Cardiac fibroblast (primary cell): ENCODE results near the gene KCNQ1.

ENCODE experiments used
- DNase-seq, 2 donors: peaks; one replicate each; pipeline versions ENCODE4 v3.0.0 to v3.0.0-alpha.2; 2010; ENCODE audit warnings: low read depth in 2 of 2
- H3K4me3 ChIP-seq, 2 donors: replicated peaks in 1 of 2; 1 replicate in 1 of 2; 2 replicates in 1 of 2; pipeline ENCODE4 v1.5.1; 2011; ENCODE audit warnings: low read depth in 2 of 2, low read length in 2 of 2, mild to moderate bottlenecking in 2 of 2, moderate library complexity in 1 of 2
- TF ChIP-seq, protein P1 (sequence below): IDR thresholded peaks from one replicate; pipeline ENCODE4 v1.5.1; 2011; ENCODE audit warnings: low read depth, mild to moderate bottlenecking, low read length, inconsistent platforms

The KCNQ1 gene

DNA sequence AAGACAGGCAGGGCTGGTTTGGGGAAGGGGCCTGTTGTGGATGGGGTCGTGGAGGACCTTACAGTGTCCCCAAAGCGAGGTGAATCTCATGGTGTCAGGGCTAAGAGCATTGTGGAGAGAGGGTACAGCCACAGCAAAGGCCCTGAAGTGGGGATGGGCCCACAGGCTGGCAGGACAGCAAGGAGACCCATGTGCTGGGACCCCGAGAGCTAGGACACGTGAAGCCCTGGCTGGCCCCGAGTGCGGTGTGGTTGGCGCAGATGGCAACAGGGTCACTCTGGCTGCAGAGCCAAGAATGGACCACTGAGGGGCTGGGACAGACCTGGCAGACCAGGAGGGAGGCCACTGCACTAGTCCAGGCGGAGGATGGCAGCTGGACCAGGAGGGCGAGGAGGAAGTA, 285.0 kb downstream of the KCNQ1 start:
- DNase-seq, result no peak
- no peak overlapping the region for H3K4me3 ChIP-seq
- TF ChIP-seq, protein P1, sequence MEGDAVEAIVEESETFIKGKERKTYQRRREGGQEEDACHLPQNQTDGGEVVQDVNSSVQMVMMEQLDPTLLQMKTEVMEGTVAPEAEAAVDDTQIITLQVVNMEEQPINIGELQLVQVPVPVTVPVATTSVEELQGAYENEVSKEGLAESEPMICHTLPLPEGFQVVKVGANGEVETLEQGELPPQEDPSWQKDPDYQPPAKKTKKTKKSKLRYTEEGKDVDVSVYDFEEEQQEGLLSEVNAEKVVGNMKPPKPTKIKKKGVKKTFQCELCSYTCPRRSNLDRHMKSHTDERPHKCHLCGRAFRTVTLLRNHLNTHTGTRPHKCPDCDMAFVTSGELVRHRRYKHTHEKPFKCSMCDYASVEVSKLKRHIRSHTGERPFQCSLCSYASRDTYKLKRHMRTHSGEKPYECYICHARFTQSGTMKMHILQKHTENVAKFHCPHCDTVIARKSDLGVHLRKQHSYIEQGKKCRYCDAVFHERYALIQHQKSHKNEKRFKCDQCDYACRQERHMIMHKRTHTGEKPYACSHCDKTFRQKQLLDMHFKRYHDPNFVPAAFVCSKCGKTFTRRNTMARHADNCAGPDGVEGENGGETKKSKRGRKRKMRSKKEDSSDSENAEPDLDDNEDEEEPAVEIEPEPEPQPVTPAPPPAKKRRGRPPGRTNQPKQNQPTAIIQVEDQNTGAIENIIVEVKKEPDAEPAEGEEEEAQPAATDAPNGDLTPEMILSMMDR, result no peak

DNA sequence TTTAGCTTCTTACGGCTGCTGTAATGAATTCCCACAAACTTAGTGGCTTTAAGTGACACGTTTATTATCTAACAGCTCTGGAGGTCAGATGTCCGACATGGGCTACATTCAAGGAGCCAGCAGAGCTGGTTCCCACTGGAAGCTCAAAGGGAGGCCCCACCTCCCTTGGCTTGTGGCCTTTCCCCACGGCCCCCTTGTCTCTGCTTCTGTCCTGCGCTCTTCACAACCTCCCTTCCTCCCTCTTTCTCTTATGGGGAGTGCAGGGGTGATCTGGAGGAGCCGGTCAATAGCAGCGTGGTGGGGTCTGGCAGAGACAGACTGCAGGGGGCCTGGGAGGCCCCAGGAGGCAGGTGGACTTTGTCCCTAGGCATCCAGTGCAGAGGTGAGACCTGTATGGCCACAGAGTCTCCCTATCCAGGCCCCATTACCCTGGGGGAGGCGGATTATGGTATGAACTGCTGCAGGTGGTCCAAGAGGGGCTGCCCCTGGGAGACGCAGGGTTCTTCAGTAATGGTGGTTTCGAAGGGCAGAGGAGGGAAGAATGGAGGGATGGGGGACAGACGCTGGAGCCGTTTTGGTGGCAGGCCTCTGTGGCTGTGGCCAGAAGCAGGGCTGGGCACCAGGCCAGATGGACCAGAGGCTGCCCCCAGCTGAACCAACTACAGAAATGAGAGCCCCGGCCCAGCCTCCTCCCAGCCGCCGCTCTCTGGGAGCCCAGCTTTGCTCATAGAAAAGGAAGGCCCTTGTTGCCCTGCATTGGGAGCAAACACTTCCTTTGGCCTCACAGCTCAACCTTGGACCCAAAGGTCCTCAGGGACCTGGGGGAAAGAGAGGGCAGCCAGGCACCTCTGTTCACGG, 285.7 kb downstream of the KCNQ1 start:
- TF ChIP-seq, protein P1, result no peak
- H3K4me3 ChIP-seq, result no peak overlapping the region

DNA sequence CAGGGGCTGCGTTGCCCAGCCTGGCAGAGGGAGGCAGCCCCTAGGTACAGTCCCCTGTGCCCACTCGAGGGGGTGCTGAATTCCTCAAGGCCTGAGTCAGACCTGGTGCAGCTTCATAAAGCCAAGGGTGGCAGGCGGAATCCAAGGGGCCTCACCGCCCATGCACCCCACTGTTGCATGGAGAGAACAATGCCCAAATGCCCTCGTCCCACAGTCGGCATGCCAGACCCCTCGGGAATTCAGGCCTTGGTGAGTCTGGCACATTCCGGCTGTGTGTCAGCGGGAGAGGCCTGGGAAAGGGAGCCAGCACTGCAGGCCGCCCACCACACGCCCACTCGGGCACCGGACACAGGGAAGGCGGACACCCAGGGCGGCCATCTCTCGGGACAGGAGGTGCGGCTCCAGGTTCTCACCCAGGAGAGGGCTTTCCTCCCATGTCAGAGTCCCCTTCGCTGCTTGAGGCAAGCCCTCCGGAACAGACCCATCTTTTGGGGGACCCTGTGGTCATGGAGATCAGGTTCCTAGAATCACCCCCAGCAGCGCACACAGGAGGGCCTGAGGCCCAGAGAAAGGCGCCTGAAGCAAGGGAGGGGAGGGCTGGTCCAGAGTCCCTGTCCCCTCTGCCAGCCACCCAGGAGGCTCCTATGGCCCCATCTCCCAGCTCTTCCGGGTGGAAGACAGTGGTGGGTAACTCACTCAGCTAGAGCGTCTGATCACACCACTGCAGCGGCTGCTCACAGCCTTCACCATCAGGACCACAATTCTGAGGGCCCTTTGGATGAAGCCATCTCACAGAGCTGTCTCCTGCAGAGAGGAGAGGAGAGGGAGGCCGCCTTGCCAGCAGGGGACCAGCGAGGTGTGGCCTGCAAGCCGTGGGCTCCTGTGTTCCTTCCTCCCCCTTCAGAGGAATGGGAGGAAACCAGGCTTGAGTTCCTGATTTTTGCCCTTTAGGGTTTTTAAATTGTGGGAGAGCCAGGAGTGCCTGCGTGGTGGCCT, 286.6 kb downstream of the KCNQ1 start:
- no peak overlapping the region for H3K4me3 ChIP-seq
- TF ChIP-seq, protein P1, result no peak
- no peak for DNase-seq

More for the DNA sequence above, 285.7 kb downstream of the KCNQ1 start:
- DNase-seq, result peak in 1 of 2 donors; percentile 20

DNA sequence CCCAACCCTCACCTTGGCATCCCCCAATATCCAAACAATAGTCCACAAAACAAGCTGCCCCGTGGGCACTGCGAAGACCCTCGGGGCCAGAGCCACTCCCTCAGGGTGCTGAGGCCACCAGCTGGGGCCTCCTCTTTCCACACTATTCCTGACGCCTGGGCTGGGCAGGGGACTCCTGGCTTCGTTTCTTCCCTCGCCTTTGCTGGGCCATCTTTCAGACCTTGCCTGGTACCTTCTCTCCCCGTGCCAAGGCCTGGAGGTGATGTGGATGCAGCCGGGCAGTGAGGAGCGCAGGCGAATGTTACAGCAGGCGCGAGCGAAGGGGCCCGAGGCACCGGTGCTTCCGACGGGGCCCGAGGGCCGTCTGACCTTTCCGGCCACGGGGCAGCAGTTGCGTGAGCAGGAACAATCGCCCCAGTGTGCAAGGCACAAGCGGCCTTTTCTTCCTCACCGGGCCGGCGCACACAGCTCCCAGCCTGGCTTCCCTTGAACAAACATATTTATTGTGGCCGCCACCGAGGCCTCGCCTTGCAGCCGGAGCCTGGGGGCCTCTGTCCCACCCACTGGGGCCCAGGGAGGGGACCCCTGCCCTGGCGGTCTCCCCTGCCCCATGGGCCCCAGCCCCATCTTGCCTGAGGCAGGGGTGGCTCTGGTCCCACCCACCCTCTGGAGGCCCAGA, 287.6 kb downstream of the KCNQ1 start:
- TF ChIP-seq, protein P1, result no peak
- DNase-seq, result no peak

DNA sequence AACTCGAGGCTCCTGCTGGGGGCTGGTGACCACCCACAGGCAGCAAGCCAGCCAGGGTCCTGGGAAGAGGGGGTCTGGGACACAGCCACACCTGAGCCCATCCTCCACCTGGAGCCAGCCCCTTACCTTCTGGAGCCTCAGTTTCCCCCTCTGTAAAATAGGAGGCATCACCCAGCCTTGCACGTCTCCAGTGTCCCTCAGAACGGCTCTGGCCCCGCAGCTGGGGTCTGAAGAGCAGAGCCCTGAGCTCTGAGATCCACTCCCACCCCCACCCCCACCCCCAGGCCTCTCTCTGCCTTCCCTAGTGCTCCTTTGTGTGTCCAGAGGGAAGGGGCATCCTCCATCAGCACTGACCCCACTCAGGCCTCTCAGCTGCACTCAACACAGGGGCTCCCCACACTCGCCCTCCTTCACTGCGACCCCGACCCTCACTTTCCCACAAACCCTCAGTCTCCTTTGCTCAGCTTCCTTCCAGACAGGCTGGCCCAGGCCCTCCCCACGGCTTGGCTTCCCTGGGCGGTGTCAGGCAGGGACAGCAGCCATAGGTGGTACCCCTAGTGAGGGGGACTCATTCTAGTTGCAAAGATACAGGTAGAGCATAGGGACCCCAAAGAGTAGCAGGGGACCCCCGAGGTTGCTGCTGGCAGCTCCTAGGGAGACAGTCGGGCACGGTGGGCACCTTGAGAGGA, 288.3 kb downstream of the KCNQ1 start:
- TF ChIP-seq, protein P1, result no peak
- DNase-seq, result no peak
- H3K4me3 ChIP-seq, result no peak overlapping the region

More for the DNA sequence above, 287.6 kb downstream of the KCNQ1 start:
- no peak overlapping the region for H3K4me3 ChIP-seq
